Measurements from ENCODE around the gene FAM131B.

The FAM131B gene

DNA sequence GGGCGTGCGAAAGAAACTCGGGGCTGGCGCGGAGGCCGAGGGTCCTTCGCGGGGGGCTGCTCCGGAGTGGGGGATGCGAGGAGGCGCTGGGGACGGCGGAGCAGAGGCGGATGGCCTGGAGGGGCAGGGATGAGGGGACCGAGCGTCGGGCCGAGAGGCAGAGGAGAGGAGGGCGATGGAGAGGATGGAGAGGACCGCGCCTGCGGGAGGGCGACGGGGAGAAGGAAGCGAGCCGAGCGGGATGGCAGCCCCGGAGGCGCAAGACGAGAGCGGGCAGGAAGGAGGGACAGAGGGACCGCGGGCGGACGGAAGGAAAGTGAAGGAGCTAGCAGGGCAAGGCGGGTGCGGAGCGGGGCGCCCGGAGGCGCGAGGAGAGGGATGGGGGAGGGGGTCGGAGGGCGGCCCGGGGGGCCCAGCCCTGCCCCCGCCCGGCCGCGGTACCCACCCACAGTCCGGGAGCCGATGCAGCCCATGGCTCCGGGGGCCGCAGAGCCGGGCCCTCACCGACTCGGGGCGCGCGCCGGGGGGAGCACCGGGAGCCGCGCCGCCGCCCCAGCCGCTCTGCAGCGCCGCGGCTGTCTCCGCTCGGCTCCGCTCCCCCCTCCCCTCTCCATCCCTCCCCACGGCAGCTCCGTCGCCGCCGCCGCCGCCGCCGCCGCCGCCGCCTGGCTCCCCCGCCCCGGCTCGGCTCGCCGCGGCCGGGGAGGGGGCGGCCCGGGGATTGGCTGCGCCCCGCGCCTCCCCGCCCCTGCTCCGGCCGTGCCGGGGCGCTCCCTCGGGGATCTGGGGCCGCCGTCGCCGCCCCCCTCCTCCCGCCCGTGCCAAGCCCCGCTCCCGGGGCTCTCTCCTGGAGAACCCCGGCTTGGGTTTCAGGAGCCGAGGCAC, at the start of gene FAM131B:
Gene FAM131B, minus strand, starts transcription at position 583 of the 885 bp plus-strand sequence. Its CDS starts 110 bp downstream, at position 473.
- DNase-seq (ENCODE audit: low read depth): no peak
- TF ChIP-seq, protein P1, sequence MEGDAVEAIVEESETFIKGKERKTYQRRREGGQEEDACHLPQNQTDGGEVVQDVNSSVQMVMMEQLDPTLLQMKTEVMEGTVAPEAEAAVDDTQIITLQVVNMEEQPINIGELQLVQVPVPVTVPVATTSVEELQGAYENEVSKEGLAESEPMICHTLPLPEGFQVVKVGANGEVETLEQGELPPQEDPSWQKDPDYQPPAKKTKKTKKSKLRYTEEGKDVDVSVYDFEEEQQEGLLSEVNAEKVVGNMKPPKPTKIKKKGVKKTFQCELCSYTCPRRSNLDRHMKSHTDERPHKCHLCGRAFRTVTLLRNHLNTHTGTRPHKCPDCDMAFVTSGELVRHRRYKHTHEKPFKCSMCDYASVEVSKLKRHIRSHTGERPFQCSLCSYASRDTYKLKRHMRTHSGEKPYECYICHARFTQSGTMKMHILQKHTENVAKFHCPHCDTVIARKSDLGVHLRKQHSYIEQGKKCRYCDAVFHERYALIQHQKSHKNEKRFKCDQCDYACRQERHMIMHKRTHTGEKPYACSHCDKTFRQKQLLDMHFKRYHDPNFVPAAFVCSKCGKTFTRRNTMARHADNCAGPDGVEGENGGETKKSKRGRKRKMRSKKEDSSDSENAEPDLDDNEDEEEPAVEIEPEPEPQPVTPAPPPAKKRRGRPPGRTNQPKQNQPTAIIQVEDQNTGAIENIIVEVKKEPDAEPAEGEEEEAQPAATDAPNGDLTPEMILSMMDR (conservative IDR thresholded peaks at IDR 0.05; ENCODE audit: low read depth, low read length): no peak

DNA sequence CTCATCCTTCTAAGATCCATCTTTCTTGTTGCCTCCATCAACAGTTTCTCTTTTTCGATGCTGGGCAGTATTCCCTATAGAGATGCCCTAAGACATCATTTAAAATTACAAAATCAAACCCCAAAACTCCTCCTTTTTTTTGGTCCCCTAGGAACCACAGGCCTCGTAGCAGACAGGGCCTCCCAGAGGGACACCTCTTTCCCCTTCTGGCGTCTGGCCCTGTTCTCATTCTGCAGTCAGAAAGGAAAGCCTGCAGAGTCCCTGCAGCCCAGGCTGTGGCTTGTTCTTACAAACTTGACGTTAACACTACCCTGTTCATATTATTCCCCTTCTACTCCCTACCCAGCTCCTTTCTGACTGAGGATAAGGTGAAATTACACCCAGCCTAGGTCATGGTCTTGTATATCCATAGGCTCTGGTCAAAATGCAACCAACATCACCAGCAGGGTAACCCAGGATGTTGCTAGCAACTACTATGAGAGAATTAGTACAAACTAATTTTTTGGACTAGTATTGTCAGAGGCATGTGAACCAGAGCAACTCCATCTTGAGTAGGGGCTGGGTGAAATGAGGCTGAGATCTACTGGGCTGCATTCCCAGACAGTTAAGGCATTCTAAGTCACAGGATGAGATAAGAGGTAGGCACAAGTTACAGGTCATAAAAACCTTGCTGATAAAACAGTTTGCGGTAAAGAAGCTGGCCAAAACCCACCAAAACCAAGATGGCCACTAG, 49.6 kb upstream of the FAM131B start:
- TF ChIP-seq, protein P1 (conservative IDR thresholded peaks at IDR 0.05; ENCODE audit: low read depth, low read length): no peak
- DNase-seq (ENCODE audit: low read depth): no peak
- H3K4me3 ChIP-seq (ENCODE audit: low read length): no peak overlapping the region

More for the DNA sequence above, at the start of gene FAM131B:
- H3K4me3 ChIP-seq (ENCODE audit: low read length): peak within 1 kb of the TSS; percentile 60

DNA sequence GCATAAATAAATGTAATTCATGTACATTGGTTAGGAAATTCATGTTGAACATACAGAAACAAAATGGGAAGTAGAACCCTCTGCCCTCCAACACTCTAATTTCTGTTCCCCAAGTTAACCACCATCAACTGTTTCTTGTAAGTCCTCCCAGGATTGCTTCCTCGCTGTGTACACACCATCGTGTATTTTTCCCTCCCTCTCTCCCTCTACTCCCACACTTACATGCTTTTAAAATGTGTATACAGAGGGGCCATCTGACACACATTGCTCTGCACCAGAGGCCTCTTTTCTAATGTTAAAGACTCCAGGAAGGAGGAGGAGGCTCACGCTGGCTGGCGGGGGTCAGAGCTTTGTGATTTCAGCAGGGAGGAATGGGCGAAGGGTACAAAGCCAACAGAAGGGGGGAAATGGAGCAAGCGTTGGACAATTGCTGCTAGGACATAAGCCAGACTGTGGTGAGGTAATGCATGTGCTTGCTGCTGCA, 48.0 kb upstream of the FAM131B start:
- DNase-seq (ENCODE audit: low read depth): no peak
- TF ChIP-seq, protein P1 (conservative IDR thresholded peaks at IDR 0.05; ENCODE audit: low read depth, low read length): no peak
- no peak overlapping the region for H3K4me3 ChIP-seq (ENCODE audit: low read length)

DNA sequence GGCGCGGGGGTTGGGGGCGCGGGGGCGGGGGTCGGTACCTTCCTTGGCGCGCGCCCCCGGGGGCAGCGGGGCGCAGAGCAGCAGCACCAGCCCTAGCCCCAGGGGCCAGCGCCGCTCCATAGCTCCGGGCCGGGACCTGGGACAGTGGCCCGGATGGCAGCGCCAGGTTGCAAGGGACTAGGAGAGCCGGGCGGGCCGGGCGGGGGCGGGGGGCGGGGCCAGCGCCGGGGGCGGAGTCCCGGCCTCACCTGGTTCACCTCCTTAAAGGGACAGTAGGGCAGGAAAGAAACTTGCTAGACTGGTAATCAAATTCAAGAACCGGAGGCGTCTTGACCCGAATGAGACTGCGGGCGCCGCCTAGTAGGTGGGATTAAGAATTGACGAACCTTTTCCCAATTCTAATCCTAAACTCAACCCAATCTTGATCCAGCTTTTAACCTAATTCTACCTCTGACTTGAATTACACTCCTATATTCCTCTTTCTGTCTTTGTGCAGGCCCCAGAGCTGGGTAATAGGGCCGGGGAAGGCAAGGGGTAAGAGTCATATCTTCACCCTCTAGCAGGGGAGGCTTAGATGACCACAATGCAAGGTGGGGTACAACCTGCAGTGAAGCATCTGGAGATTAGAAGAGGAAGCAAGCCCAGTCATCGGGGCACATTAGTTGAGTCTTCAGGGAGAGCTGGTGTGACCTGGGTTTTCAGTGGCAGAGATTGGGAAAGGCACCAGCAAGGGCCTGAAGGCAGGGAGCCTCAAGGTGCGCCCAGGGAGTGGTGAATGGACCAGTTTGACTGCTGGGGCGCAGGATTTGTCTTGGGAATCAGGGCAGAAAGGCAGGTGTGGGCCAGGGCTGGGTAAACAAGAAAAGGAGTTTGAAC, 46.4 kb upstream of the FAM131B start, which contains the start of gene EPHA1:
Gene EPHA1, minus strand, starts transcription at position 171 of the 876 bp plus-strand sequence. Its CDS starts 51 bp downstream, at position 120.
- DNase-seq (ENCODE audit: low read depth): no peak

DNA sequence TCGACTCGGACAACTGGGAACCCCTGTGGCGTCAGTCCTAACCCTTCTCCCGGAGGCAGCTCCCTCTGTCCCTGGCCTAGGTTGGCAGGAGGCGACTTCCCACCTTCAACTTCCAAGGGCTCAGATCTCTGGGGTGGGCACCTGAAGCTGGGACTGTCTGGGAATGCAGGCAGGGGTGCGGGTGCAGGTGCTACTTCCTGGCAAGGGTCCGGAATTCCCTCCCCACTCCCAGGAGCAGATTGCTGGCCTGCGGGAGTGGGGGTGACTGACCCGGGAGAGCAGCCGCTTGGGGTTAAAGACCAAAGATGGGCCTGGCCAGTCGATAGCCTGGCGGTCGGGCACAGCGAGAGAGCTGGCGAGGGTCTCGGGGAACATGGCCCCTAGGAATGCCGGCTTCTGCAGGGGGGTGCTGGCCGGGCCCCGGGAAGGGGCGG, 45.8 kb upstream of the FAM131B start:
- no peak overlapping the region for H3K4me3 ChIP-seq (ENCODE audit: low read length)
- TF ChIP-seq, protein P1 (conservative IDR thresholded peaks at IDR 0.05; ENCODE audit: low read depth, low read length): no peak
- DNase-seq (ENCODE audit: low read depth): no peak

More for the DNA sequence above, 46.4 kb upstream of the FAM131B start, which contains the start of gene EPHA1:
- TF ChIP-seq, protein P1 (conservative IDR thresholded peaks at IDR 0.05; ENCODE audit: low read depth, low read length): peak; percentile 31
- H3K4me3 ChIP-seq (ENCODE audit: low read length): peak within 1 kb of the TSS; percentile 34

Data from retinal pigment epithelial cell (primary cell).